ENCODE results near the gene WASF2. TPM values are rescaled to one million over a fixed set of nuclear protein-coding genes. Genes with fewer than 3 reads are reported as not detected.

Gene WASF2
- total and polyA plus RNA-seq, 2 of the 4 experiments (the other 2 are of a cell fraction), result 7.9 to 45.4 TPM

DNA sequence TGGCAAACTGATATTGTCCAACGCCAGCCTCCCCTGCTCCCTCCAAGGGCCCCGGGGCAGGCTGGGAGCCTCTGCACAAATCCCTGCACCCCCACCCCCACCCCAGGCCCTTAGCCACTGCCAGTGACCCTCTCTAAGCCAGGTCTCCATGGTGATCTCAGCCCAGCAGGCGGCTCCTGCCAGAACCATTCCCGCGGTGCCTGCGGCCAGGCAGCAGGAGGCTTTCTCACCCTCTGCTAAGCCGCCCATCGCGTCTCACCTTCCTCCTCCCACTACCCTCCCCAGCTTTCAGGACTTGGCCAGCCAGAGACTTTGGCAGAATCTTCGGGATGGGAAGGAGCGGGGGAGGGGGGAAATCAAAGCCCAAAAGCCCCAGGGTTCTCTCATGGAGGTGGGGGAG, 46.8 kb upstream of the WASF2 start:
- Histone ChIP-seq H3K9ac (ENCODE audit: low read depth, low read length) (no peak overlapping the region), H3K9me1 (ENCODE audit: insufficient read depth, low read length) (peaks cover 29% of the 10 kb centered on the region), H3K23ac (ENCODE audit: low read depth, low read length) (peak overlapping the region; percentile 89), H2AFZ (replicated peaks; ENCODE audit: low read length, poor library complexity) (peak overlapping the region; percentile 6), H2AK5ac (ENCODE audit: low read depth, low read length) (peak overlapping the region; percentile 35; the same call in 1 of the 2 replicates), H3K79me1 (ENCODE audit: low read depth in 1 of 2, low read length in 2 of 2) (peaks cover 21 to 62% of the 10 kb centered on the region in 2 experiments), H3K4me2 (ENCODE audit: low read depth, low read length) (peak overlapping the region; percentile 32; the same call in 1 of the 2 replicates), H2AK9ac (replicated peaks; ENCODE audit: low read depth, low read length, poor library complexity) (peak overlapping the region; percentile 71), H2BK120ac (ENCODE audit: low read depth, low read length) (peak overlapping the region; percentile 90), H3K14ac (replicated peaks; ENCODE audit: low read depth, low read length) (peak overlapping the region; percentile 94), H3K56ac (ENCODE audit: extremely low read depth, insufficient read depth, low read length) (no peak overlapping the region), H3K36me3 (ENCODE audit: control insufficient read depth, insufficient read depth, low read length) (peaks cover 21% of the 10 kb centered on the region), H4K8ac (ENCODE audit: low read depth in 2 of 2, low read length in 2 of 2) (peak overlapping the region; percentile 23 to 71; a peak in 2 of 4 replicates), H3K4ac (ENCODE audit: low read depth, low read length) (peak overlapping the region; percentile 95), H2BK5ac (ENCODE audit: low read depth, low read length, poor library complexity, severe bottlenecking) (peak overlapping the region; percentile 1), H2BK15ac (ENCODE audit: low read depth, low read length) (peak overlapping the region; percentile 50; the same call in 1 of the 3 replicates), H3K18ac (ENCODE audit: low read depth, low read length) (peak overlapping the region; percentile 33; the same call in 1 of the 2 replicates), H3K9me3 (ENCODE audit: control insufficient read depth, insufficient read depth, low read length) (no peaks in the 10 kb centered on the region), H3K4me1 (ENCODE audit: control insufficient read depth, insufficient read depth, low read length) (peaks cover 34% of the 10 kb centered on the region), H3K27me3 (ENCODE audit: control insufficient read depth, insufficient read depth, low read length) (no peaks in the 10 kb centered on the region), H4K91ac (ENCODE audit: insufficient read depth, low read depth, low read length) (peak overlapping the region; percentile 69; the same call in 1 of the 2 replicates), H4K20me1 (ENCODE audit: insufficient read depth, low read length) (peaks cover 12% of the 10 kb centered on the region), H4K5ac (ENCODE audit: low read depth, low read length) (0 out of 2 replicates have a peak overlapping the region, but pooled peaks have one; percentile 28), H3K27ac (ENCODE audit: insufficient read depth, low read length) (peak overlapping the region; percentile 4), H3K4me3 (ENCODE audit: insufficient read depth, low read depth, low read length) (no peak overlapping the region), H2BK20ac (ENCODE audit: low read depth, low read length) (peak overlapping the region; percentile 80; the same call in 1 of the 2 replicates)
- WGBS, 2 experiments (ENCODE audit: extremely low coverage in 2 of 2, insufficient read length in 1 of 2), result 7% methylated on average over 2 of the region's 11 CpGs; no CpG with 5 or more reads in 1 of the 2 experiments
- TF ChIP-seq RCOR1 (IDR thresholded peaks at IDR 0.05; ENCODE audit: insufficient replicate concordance, low read length) (no peak), MAZ (IDR thresholded peaks at IDR 0.05; ENCODE audit: borderline replicate concordance, low read depth, low read length) (peak; percentile 52; the same call in 1 of the 2 replicates), ELK1 (IDR thresholded peaks at IDR 0.05; ENCODE audit: borderline replicate concordance, low read depth, low read length) (no peak), FOS (IDR thresholded peaks at IDR 0.05; ENCODE audit: low read depth, low read length) (no peak), BHLHE40 (IDR thresholded peaks at IDR 0.05; ENCODE audit: low read depth, low read length) (peak; percentile 20; the same call in 1 of the 2 replicates), RAD21 (IDR thresholded peaks at IDR 0.05; ENCODE audit: low read length) (no peak)
- TF ChIP-seq, protein P1, sequence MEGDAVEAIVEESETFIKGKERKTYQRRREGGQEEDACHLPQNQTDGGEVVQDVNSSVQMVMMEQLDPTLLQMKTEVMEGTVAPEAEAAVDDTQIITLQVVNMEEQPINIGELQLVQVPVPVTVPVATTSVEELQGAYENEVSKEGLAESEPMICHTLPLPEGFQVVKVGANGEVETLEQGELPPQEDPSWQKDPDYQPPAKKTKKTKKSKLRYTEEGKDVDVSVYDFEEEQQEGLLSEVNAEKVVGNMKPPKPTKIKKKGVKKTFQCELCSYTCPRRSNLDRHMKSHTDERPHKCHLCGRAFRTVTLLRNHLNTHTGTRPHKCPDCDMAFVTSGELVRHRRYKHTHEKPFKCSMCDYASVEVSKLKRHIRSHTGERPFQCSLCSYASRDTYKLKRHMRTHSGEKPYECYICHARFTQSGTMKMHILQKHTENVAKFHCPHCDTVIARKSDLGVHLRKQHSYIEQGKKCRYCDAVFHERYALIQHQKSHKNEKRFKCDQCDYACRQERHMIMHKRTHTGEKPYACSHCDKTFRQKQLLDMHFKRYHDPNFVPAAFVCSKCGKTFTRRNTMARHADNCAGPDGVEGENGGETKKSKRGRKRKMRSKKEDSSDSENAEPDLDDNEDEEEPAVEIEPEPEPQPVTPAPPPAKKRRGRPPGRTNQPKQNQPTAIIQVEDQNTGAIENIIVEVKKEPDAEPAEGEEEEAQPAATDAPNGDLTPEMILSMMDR (conservative IDR thresholded peaks at IDR 0.05; ENCODE audit: low read depth, low read length), result no peak
- TF ChIP-seq, protein P2, sequence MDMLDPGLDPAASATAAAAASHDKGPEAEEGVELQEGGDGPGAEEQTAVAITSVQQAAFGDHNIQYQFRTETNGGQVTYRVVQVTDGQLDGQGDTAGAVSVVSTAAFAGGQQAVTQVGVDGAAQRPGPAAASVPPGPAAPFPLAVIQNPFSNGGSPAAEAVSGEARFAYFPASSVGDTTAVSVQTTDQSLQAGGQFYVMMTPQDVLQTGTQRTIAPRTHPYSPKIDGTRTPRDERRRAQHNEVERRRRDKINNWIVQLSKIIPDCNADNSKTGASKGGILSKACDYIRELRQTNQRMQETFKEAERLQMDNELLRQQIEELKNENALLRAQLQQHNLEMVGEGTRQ (IDR thresholded peaks at IDR 0.05; ENCODE audit: low read depth, low read length), result no peak
- ATAC-seq (ENCODE audit: low read depth) (peak; percentile 69), DNase-seq (peak; percentile 82)
- no TSS peak for BruUV-seq (replicated peaks)
- intact Hi-C loops (cut with micrococcal nuclease) (no loop called here), dilution Hi-C loops (cut with HindIII; ENCODE audit: low sequenced_read_pairs, unreplicated experiment) (no loop called here), in situ Hi-C loops (cut with MboI; ENCODE audit: low sequenced_read_pairs) (no loop called here)
- CTCF ChIA-PET, result interaction anchor here (0.6 to 1.4 kb wide), 2 partner anchors 20 to 238 kb away, joined by 3 read pairs; no protein-coding TSS in a partner anchor
- POLR2A ChIA-PET (ENCODE audit: unreplicated experiment), result no interaction called here
